ENCODE measurements around the gene EXOC3L4. TPM values are rescaled to one million over a fixed set of nuclear protein-coding genes. Genes with fewer than 3 reads are reported as not detected.
"Not testable (repeated sequence)": the region's sequence is repeated elsewhere in the genome, so short reads cannot be mapped to it uniquely, and the experiment has no call there.

Gene EXOC3L4
- total RNA-seq, 1 donor from 2014 or later = 6.3 TPM

DNA sequence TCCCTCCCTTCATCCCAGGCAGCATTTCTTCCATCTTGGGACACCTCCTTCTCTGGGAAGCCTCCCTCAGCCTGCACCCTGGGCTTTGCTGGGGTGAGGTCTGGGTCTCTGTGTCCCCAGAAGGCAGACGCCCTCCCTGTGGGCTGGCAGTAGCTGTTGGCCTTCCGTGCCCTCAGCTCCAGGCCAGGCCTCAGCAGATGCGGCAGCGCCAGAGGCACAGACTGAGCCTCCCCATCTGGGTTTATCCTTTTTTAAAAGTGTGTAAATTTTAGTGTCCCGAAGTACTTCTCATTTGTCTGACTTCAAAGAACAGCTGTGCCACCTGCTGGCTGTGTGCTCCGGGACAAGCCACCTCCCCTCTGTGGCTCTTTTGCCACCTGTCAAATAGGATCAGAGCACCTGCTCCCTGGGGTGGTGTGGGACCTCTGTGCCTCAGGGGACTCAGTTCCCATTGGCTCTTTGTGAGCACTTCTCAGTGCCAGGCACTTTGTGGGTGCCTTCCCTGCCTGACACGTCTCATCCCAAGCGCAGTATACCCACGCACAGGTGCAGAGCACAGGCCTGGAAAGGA lies 11.1 kb downstream of the EXOC3L4 start:
- DNase-seq = peak; percentile 60

DNA sequence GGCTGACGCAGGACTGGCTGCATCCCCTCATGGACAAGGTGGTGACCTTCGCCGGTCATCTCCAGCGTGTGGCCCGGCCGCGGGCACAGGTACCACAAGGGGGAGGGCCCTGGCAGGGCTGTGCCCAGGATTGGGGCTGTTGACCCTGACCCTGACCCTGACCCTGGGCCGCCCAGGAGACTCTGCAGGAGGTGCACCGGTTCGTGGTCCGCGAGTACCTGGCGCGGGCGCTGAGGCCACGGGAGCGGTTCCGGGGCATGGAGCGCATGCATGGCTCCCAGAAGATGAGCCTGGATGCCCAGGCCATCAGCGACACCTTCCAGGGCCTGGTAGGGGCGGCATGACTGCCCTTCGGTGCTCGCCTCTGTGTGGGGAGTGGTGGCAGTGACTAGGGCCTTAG lies 12.9 kb downstream of the EXOC3L4 start:
- no peak for DNase-seq

GRCh38 chr14:103107941-103108748 lies 13.6 kb downstream of the EXOC3L4 start:
- DNase-seq = no peak

DNA sequence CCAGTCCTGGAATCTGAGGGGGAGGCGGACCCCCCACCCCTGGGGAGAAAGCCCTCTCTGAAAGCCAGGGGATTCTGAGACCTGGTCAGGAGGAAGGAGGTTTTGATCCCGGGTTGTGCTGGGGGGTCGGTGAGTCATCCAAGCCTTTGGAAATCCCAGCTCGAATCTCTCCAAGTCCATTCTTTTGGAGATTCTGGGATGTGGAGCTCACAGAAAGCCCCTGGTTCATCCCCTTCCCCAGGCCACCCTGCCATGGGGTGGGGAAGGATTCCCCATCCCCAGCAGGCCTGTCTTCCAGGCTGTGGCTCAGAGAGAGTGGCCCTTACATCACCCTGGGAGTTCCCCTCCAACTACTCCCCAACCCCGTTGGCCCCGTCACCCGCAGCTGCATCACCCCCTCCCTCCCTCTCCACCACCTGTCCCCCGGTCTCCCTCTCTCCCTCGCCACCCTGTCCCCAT lies 14.3 kb downstream of the EXOC3L4 start:
- DNase-seq = peak; percentile 73

DNA sequence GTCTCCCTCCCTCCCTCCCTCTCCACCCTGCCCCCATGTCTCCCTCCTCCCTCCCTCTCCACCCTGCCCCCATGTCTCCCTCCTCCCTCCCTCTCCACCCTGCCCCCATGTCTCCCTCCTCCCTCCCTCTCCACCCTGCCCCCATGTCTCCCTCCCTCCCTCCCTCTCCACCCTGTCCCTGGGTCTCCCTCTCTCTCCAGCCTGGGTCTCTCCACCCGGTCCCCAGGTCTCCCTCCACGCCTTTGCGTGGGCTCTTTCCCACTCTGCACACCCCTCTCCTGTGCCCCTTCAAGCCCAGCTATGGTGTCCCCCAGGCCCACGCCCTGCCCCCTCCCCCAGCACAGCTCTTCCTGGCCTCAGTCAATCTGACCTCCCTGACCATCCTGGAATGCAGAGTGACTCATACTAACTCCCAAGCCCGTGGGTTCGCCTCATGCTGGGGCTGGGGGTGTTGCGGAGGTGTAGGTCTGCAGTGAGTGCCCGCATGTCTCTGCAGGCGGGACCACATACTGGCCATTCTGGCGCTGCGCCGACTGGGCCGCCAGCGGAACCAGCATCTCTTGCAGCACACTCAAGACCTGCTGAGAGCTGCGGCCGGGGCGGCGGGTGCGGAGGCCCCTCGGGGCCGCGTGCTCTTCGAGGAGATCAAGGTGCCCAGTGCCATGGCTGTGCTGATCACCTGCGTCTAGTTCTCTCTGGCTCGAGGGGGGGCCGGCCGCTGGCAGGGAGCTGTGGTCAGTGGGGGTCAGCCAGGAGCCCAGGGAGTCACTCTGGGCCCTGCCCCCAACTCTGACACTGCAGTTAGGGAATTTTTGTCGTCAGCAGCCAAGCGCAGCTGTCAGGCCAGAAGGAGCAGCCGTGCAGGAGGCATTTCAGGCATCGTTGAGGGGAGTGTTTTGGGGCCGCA lies 15.3 kb downstream of the EXOC3L4 start:
- peak; percentile 87 for DNase-seq

DNA sequence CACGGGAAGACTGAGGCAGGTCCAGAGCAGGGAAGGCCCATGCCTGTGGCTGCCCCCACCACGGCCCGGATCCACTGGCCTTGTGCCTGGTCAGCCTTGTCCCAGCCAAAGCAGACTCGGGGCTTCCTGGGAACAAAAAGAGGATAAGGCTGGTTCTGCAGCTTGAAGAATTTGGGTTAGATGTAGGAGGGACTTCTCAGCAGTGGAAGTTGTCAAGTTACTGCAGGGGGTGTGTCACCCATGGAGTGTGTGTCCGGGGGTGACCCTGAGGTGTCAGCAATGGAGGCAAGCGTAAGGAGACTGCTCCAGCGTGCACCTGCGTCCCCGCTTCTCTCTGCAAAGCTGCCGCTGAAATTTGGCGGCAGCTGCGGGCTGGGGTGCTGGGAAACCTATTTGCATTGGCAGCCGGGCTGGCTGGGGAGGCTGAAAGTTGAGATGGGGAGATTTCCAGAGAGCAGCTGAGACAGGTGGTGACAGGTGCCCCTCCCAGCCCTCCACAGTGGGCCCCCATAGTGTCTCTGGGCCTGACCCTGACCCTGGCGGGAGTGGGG lies 16.2 kb downstream of the EXOC3L4 start:
- DNase-seq = peak; percentile 85

DNA sequence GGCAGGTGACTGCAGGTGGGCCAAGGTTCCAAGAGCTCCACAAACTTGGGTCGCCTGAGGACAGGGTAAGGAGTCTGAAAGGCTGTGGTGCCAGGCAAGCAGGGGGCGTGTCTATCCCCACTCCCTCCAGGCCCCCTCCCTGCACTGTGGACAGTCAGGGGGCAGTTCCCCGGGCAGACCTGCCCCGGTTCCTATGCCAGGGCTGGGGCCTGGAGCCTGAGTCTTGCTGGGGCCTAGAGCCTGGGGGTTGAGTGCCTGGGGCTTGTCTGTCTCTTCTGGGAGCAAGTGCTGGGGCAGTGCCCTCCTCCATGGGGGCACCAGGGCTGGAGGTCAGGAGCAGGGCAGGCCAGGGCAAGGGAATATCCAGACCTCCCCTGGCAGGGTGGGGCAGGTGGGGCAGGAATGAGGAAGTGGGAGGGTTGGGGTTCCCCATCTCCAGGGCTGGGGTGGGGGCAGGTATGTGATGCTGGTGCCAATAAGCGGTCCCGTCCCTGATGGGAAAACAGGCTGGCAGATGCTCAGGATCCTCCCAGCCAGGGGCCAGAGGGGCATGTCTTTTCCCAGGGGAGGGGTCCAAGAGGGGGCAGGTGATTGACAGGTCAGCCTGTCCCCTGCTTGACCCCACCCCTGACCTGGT lies 16.8 kb downstream of the EXOC3L4 start:
- DNase-seq = no peak

DNA sequence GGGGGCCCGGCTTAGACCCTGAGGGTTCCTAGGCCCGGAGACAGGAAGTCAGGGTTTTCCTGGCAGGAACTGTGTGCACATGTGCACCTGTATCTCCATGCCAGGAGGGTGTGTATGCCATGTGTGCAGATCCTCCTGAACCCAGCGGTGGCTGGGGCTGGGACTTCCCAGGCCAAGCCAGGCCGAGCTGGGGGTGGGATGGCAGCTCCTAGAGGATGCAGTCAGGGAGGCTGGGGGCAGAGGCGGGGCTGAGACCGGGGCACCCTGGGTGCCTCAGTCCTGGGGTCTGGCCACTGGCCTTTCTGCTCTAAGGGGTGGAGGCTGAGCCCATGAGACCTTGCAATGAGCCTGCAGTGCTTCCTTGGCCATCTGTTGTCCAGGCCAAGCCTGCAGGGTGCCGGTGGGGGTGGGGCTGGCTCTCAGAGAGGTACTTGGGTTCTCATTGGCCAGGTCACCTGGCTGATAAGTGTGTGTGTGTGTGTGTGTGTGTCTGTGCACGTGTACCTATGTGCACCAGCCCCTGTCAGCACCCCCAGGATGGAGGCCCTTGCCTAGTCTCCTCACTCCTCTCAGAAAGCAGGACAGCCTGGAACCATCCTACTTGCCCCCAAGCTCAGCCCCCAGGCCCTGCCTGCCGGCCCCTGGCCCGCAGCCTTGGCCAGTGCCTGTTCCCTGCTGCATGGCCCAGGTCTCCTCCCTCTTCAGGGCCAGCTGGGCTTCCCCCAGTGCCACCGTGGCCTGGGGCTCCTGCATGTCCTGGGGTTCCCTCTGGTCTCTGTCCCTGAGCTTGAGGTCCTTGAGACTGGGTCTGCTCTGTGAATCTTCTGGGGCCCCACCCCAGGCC lies 18.1 kb downstream of the EXOC3L4 start:
- no peak for DNase-seq

DNA sequence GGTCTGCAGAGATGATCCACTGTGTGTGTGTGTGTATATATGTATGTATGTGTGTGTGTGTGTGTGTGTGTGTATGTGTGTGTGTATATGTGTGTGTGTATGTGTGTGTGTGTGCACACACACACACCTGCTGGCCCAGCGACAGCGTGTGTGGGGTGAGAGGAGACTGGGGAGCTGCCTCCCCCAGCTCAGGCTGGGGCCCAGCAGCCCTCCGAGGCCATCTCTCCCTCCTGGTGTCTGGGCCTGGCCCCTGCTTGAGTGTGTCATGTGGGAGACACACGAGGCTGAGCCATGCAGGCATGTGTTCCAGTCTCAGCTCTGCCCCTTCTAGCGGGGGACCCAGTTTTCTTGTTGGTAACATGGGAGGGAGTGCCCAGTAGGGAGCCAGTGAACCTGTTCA lies 18.8 kb downstream of the EXOC3L4 start:
- DNase-seq = no peak

DNA sequence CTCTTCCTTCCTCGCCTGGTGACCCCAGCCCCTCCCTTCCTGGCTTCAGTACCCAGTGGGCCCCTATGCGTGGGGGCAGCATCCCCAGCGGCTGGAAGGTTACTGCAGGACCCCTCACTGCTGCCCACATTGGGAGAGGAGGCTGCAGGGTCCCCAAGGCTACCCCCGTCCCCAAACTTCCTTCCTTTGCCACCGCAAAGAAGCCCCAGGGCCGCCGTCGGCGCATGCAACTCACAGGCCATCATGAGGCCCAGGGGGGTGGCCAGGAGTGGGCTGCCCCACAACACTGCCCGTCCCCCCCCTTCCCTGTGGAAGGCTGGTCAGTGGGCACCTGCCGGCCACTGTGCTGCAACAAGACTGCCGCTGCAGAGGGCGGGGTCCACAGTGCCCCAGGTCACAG lies 19.2 kb downstream of the EXOC3L4 start:
- no peak for DNase-seq

DNA sequence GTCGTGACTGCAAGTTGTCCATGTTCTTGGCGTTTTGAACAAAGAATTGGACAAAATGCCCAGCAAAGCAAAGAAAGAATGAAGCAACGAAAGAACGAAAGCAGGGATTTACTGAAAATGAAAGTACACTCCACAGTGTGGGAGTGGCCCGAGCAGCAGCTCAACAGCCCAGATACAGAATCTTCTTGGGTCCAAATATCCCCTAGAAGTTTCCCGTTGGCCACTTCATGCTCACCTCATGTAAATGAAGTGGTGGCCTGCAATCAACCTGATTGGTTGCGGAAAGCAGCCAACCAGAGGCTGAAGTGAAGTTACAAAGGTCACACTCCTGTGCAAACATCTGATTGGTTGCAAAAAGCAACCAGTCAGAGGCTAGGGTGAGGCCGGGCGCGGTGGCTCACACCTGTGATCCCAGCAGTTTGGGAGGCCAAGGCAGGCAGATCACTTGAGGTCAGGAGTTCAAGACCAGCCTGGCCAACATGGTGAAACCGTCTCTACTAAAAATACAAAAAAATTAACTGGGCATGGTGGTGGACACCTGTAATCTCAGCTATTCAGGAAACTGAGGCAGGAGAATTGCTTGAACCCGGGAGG lies 20.7 kb downstream of the EXOC3L4 start:
- not testable (repeated sequence) for DNase-seq

GRCh38 chr14:103115845-103116572 lies 21.5 kb downstream of the EXOC3L4 start:
- DNase-seq = no peak

- DNase-seq = no peak
Measured at GRCh38 chr14:103116636-103117035, 22.1 kb downstream of the EXOC3L4 start.

- DNase-seq = not testable (repeated sequence)
Measured at GRCh38 chr14:103117499-103117898, 23.0 kb downstream of the EXOC3L4 start.

- DNase-seq = peak; percentile 89
Measured at GRCh38 chr14:103118018-103118662, 23.6 kb downstream of the EXOC3L4 start.

DNA sequence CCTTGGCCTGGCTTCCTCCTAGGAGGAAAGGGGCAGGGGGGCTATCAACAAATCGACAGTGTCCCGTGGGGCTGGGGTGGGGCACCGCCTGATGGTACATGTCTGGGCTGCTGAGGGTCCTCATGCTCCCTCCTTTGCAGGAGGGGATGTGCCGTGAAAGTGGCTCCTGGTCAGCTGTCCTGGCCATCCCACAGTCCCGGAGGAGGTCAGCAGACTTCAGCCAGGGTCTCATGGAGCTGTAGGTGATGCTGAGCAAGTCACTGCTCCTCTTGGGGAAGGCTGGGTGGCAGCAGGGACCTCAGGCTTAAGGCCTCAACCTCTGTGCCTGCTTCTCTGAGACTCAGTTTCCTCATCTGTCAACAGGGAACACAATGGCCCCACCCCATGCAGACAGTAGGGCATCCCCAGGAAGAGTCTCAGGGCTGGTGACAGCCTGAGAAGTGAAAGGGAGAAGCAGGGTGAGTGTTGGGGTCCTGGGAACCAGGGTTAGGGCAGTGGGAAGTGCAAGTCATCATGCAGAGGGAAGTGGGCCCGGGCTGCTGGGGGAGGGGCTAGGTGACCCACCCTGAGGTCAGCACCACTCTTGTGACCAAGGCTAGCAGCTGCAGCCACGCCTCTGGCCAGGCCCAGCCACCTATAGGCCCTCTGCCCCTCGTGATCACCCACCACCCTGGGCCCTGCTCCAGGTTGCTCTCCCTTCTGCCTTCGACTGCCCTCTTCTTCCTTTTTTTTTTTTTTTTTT lies 24.3 kb downstream of the EXOC3L4 start:
- DNase-seq = no peak

- DNase-seq = not testable (repeated sequence)
Measured at GRCh38 chr14:103119527-103119926, 25.0 kb downstream of the EXOC3L4 start.

DNA sequence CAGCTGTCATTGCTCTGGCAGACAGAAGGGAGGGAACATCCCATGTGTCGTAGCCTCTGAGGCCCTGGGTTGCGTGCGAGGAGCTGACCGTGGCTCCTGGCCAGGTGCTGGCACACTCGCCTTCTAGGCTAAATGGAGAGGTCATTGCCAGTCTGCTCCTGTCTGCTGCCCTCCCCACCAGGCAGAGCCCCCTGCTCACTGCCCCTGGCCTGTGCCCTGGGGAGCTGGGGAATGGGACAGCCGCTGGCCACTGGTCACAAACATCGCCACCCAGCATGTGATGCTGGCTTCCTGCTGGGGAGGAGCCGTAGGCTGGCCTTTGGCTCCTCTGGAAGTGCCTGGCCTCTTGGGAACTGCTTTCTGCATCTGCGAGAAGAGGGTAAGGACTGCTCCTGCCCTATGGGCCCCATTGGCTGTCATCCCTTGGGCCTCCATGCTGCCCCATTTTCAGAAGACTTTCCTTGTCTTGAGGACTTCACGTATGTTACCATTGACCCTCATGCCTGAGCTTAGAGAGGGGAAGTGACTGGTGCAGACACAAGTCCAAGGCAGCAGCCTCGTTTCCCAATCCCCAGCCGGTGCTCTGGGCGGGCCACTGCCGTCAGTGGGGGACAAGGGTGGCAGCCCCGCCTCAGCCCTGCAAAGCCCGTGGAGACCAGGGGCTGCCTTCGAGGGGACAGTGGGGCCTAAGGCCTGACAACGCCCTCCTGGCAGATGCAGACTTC lies 26.8 kb downstream of the EXOC3L4 start:
- no peak for DNase-seq
